Measurements from ENCODE around the gene TRAPPC5.

TRAPPC5 gene

GRCh38 chr19:7668842-7669241 is 11.8 kb upstream of the TRAPPC5 start, which contains the start of gene RETN:
RETN (plus strand) TSS chr19:7669049; CDS start chr19:7669327, 278 bp downstream.
- no peaks in the 10 kb centered on the region for H3K4me1 ChIP-seq (ENCODE audit: control insufficient read depth, insufficient read depth, low read length)
- no peak within 1 kb of the TSS for H3K4me3 ChIP-seq (ENCODE audit: low read length)
- no peaks in the 10 kb centered on the region for H3K36me3 ChIP-seq (ENCODE audit: control insufficient read depth, insufficient read depth, low read length, severe bottlenecking)
- H3K9me3 ChIP-seq (ENCODE audit: control insufficient read depth, low read length) = peaks cover 10% of the 10 kb centered on the region
- no peak for DNase-seq (ENCODE audit: low read depth)
- H3K27me3 ChIP-seq (replicated peaks; ENCODE audit: control insufficient read depth, insufficient read depth, low read length) = peaks cover 39% of the 10 kb centered on the region
- no peak within 1 kb of the TSS for H3K9ac ChIP-seq (ENCODE audit: low read length)

- H3K4me1 ChIP-seq (ENCODE audit: control insufficient read depth, insufficient read depth, low read length) = no peaks in the 10 kb centered on the region
- H3K9ac ChIP-seq (ENCODE audit: low read length) = no peak overlapping the region
- peaks cover 12% of the 10 kb centered on the region for H3K9me3 ChIP-seq (ENCODE audit: control insufficient read depth, low read length)
- DNase-seq (ENCODE audit: low read depth) = no peak
- H3K4me3 ChIP-seq (ENCODE audit: low read length) = no peak overlapping the region
- H3K27me3 ChIP-seq (replicated peaks; ENCODE audit: control insufficient read depth, insufficient read depth, low read length) = peaks cover 35% of the 10 kb centered on the region
- H3K36me3 ChIP-seq (ENCODE audit: control insufficient read depth, insufficient read depth, low read length, severe bottlenecking) = no peaks in the 10 kb centered on the region
Observed at GRCh38 chr19:7669641-7670040, 11.0 kb upstream of the TRAPPC5 start.

GRCh38 chr19:7670150-7670783 is 10.4 kb upstream of the TRAPPC5 start:
- H3K4me1 ChIP-seq (ENCODE audit: control insufficient read depth, insufficient read depth, low read length) = no peaks in the 10 kb centered on the region
- DNase-seq (ENCODE audit: low read depth) = peak; percentile 36
- H3K9me3 ChIP-seq (ENCODE audit: control insufficient read depth, low read length) = peaks cover 12% of the 10 kb centered on the region
- peaks cover 35% of the 10 kb centered on the region for H3K27me3 ChIP-seq (replicated peaks; ENCODE audit: control insufficient read depth, insufficient read depth, low read length)
- H3K36me3 ChIP-seq (ENCODE audit: control insufficient read depth, insufficient read depth, low read length, severe bottlenecking) = no peaks in the 10 kb centered on the region
- H3K9ac ChIP-seq (ENCODE audit: low read length) = no peak overlapping the region
- H3K4me3 ChIP-seq (ENCODE audit: low read length) = no peak overlapping the region

- no peak for DNase-seq (ENCODE audit: low read depth)
- H3K27me3 ChIP-seq (replicated peaks; ENCODE audit: control insufficient read depth, insufficient read depth, low read length) = peaks cover 34% of the 10 kb centered on the region
- H3K4me3 ChIP-seq (ENCODE audit: low read length) = no peak overlapping the region
- no peak overlapping the region for H3K9ac ChIP-seq (ENCODE audit: low read length)
- H3K9me3 ChIP-seq (ENCODE audit: control insufficient read depth, low read length) = peaks cover 12% of the 10 kb centered on the region
- no peaks in the 10 kb centered on the region for H3K4me1 ChIP-seq (ENCODE audit: control insufficient read depth, insufficient read depth, low read length)
- no peaks in the 10 kb centered on the region for H3K36me3 ChIP-seq (ENCODE audit: control insufficient read depth, insufficient read depth, low read length, severe bottlenecking)
Observed at GRCh38 chr19:7670790-7671189, 9.8 kb upstream of the TRAPPC5 start.

GRCh38 chr19:7672522-7672921 is 8.1 kb upstream of the TRAPPC5 start:
- H3K9ac ChIP-seq (ENCODE audit: low read length) = no peak overlapping the region
- H3K4me3 ChIP-seq (ENCODE audit: low read length) = no peak overlapping the region
- no peaks in the 10 kb centered on the region for H3K4me1 ChIP-seq (ENCODE audit: control insufficient read depth, insufficient read depth, low read length)
- DNase-seq (ENCODE audit: low read depth) = no peak
- H3K9me3 ChIP-seq (ENCODE audit: control insufficient read depth, low read length) = peaks cover 12% of the 10 kb centered on the region
- H3K27me3 ChIP-seq (replicated peaks; ENCODE audit: control insufficient read depth, insufficient read depth, low read length) = peaks cover 43% of the 10 kb centered on the region
- H3K36me3 ChIP-seq (ENCODE audit: control insufficient read depth, insufficient read depth, low read length, severe bottlenecking) = no peaks in the 10 kb centered on the region

- Histone ChIP-seq H3K4me1 (ENCODE audit: control insufficient read depth, insufficient read depth, low read length) (no peaks in the 10 kb centered on the region), H3K4me3 (ENCODE audit: low read length) (peak overlapping the region; percentile 16), H3K36me3 (ENCODE audit: control insufficient read depth, insufficient read depth, low read length, severe bottlenecking) (no peaks in the 10 kb centered on the region), H3K27me3 (replicated peaks; ENCODE audit: control insufficient read depth, insufficient read depth, low read length) (peaks cover 48% of the 10 kb centered on the region), H3K9ac (ENCODE audit: low read length) (no peak overlapping the region), H3K9me3 (ENCODE audit: control insufficient read depth, low read length) (peaks cover 12% of the 10 kb centered on the region)
- peak; percentile 84 for DNase-seq (ENCODE audit: low read depth)
Observed at GRCh38 chr19:7674010-7675005, 6.3 kb upstream of the TRAPPC5 start.

GRCh38 chr19:7676376-7676775 is 4.3 kb upstream of the TRAPPC5 start:
- Histone ChIP-seq H3K9ac (ENCODE audit: low read length) (no peak overlapping the region), H3K4me3 (ENCODE audit: low read length) (no peak overlapping the region), H3K36me3 (ENCODE audit: control insufficient read depth, insufficient read depth, low read length, severe bottlenecking) (no peaks in the 10 kb centered on the region), H3K9me3 (ENCODE audit: control insufficient read depth, low read length) (peaks cover 12% of the 10 kb centered on the region), H3K4me1 (ENCODE audit: control insufficient read depth, insufficient read depth, low read length) (no peaks in the 10 kb centered on the region), H3K27me3 (replicated peaks; ENCODE audit: control insufficient read depth, insufficient read depth, low read length) (peaks cover 43% of the 10 kb centered on the region)
- no peak for DNase-seq (ENCODE audit: low read depth)

- DNase-seq (ENCODE audit: low read depth) = no peak
- no peak within 1 kb of the TSS for H3K4me3 ChIP-seq (ENCODE audit: low read length)
- H3K4me1 ChIP-seq (ENCODE audit: control insufficient read depth, insufficient read depth, low read length) = peaks cover 2% of the 10 kb centered on the region
- H3K27me3 ChIP-seq (replicated peaks; ENCODE audit: control insufficient read depth, insufficient read depth, low read length) = peaks cover 40% of the 10 kb centered on the region
- H3K9ac ChIP-seq (ENCODE audit: low read length) = no peak within 1 kb of the TSS
- H3K9me3 ChIP-seq (ENCODE audit: control insufficient read depth, low read length) = peaks cover 12% of the 10 kb centered on the region
- H3K36me3 ChIP-seq (ENCODE audit: control insufficient read depth, insufficient read depth, low read length, severe bottlenecking) = no peaks in the 10 kb centered on the region
Observed at GRCh38 chr19:7676854-7677253, 3.8 kb upstream of the TRAPPC5 start, which contains the start of gene MCEMP1. MCEMP1 (plus strand) TSS chr19:7677090; CDS start chr19:7677121, 31 bp downstream.

- peaks cover 37% of the 10 kb centered on the region for H3K27me3 ChIP-seq (replicated peaks; ENCODE audit: control insufficient read depth, insufficient read depth, low read length)
- peaks cover 12% of the 10 kb centered on the region for H3K9me3 ChIP-seq (ENCODE audit: control insufficient read depth, low read length)
- no peak overlapping the region for H3K4me3 ChIP-seq (ENCODE audit: low read length)
- H3K4me1 ChIP-seq (ENCODE audit: control insufficient read depth, insufficient read depth, low read length) = peaks cover 6% of the 10 kb centered on the region
- peaks cover 6% of the 10 kb centered on the region for H3K36me3 ChIP-seq (ENCODE audit: control insufficient read depth, insufficient read depth, low read length, severe bottlenecking)
- no peak overlapping the region for H3K9ac ChIP-seq (ENCODE audit: low read length)
- DNase-seq (ENCODE audit: low read depth) = no peak
Observed at GRCh38 chr19:7677669-7678311, 2.8 kb upstream of the TRAPPC5 start.

GRCh38 chr19:7678971-7679751 is 1.5 kb upstream of the TRAPPC5 start:
- H3K36me3 ChIP-seq (ENCODE audit: control insufficient read depth, insufficient read depth, low read length, severe bottlenecking) = peaks cover 14% of the 10 kb centered on the region
- no peak for DNase-seq (ENCODE audit: low read depth)
- peaks cover 6% of the 10 kb centered on the region for H3K4me1 ChIP-seq (ENCODE audit: control insufficient read depth, insufficient read depth, low read length)
- H3K4me3 ChIP-seq (ENCODE audit: low read length) = no peak overlapping the region
- H3K9ac ChIP-seq (ENCODE audit: low read length) = no peak overlapping the region
- peaks cover 37% of the 10 kb centered on the region for H3K27me3 ChIP-seq (replicated peaks; ENCODE audit: control insufficient read depth, insufficient read depth, low read length)
- H3K9me3 ChIP-seq (ENCODE audit: control insufficient read depth, low read length) = no peaks in the 10 kb centered on the region
